KMS-11 (cell line): ENCODE measurements around the gene CPN1.

Experiments
- H2AFZ ChIP-seq: fragments of 200-600 bp; sonication (generic); 2 replicates; pipeline ENCODE4 v1.6.1; 2016; ENCODE audit warnings: antibody characterized with exemption, mixed run types, low read depth
- H3K27ac ChIP-seq: fragments of 200-600 bp; sonication (generic); 2 replicates; pipeline ENCODE4 v1.6.1; 2016; ENCODE audit warnings: mild to moderate bottlenecking, mixed run types
- H3K27me3 ChIP-seq: fragments of 200-600 bp; sonication (generic); 2 replicates; pipeline ENCODE4 v1.6.1; 2017; ENCODE audit warnings: mild to moderate bottlenecking, low read depth, mixed run types, moderate library complexity; ENCODE audit not compliant: insufficient read depth
- H3K36me3 ChIP-seq: fragments of 200-600 bp; sonication (generic); 2 replicates; pipeline ENCODE4 v1.6.1; 2017; ENCODE audit warnings: mild to moderate bottlenecking, mixed run types; ENCODE audit not compliant: insufficient read depth
- H3K4me1 ChIP-seq: fragments of 200-600 bp; sonication (generic); 2 replicates; pipeline ENCODE4 v1.6.1; 2016; ENCODE audit warnings: mild to moderate bottlenecking, low read depth, mixed run types; ENCODE audit not compliant: poor library complexity, severe bottlenecking
- H3K4me2 ChIP-seq: fragments of 200-600 bp; sonication (generic); 2 replicates; pipeline ENCODE4 v1.7.0; 2016; ENCODE audit warnings: mild to moderate bottlenecking, mixed run types
- H3K4me3 ChIP-seq: fragments of 200-600 bp; sonication (generic); IDR thresholded peaks from 2 replicates; pipeline ENCODE4 v1.6.1; 2017; ENCODE audit warnings: low read depth, low read length, mixed read lengths; ENCODE audit not compliant: insufficient read depth
- H3K79me2 ChIP-seq: fragments of 200-600 bp; sonication (generic); 2 replicates; pipeline ENCODE4 v1.6.1; 2016; ENCODE audit warnings: low read depth, mixed run types; ENCODE audit not compliant: insufficient read depth
- H3K9ac ChIP-seq: fragments of 200-600 bp; sonication (generic); 2 replicates; pipeline ENCODE4 v1.6.1; 2016; ENCODE audit warnings: mild to moderate bottlenecking, mixed run types
- H4K20me1 ChIP-seq: fragments of 200-600 bp; sonication (generic); 2 replicates; pipeline ENCODE4 v1.6.1; 2016; ENCODE audit warnings: mild to moderate bottlenecking, mixed run types; ENCODE audit not compliant: insufficient read depth
- TF ChIP-seq, protein P1 (sequence below): fragments of 200-600 bp; sonication (generic); conservative IDR thresholded peaks from 2 replicates; pipeline ENCODE4 v1.6.1; 2017; ENCODE audit warnings: low read depth, mild to moderate bottlenecking, antibody characterized with exemption, low read length, moderate library complexity, mixed read lengths

The CPN1 gene

DNA sequence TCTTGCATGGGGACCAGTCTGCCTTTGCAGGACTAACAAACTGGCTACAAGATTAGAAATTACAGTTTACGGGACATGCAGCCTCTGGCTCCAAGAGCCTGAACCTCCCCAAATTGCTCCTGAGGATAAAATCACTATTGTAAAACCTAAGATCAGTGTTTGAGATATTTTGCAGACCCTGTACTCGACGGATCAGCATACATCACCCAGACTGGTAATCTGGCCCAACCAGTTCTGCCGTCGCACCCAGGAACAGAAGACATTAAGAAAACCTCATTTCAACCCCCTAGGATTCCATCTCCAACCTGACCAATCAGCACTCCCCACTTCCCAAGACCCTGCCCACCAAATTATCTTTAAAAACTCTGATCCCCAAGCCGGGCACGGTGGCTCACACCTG lies 44.8 kb downstream of the CPN1 start:
- no peak overlapping the region for H3K4me2 ChIP-seq
- H2AFZ ChIP-seq = no peak overlapping the region
- H4K20me1 ChIP-seq = no peaks in the 10 kb centered on the region
- H3K4me1 ChIP-seq = peaks cover 7% of the 10 kb centered on the region
- H3K36me3 ChIP-seq = no peaks in the 10 kb centered on the region
- no peak overlapping the region for H3K9ac ChIP-seq
- no peaks in the 10 kb centered on the region for H3K27me3 ChIP-seq
- no peak overlapping the region for H3K4me3 ChIP-seq
- no peak overlapping the region for H3K27ac ChIP-seq
- TF ChIP-seq, protein P1, sequence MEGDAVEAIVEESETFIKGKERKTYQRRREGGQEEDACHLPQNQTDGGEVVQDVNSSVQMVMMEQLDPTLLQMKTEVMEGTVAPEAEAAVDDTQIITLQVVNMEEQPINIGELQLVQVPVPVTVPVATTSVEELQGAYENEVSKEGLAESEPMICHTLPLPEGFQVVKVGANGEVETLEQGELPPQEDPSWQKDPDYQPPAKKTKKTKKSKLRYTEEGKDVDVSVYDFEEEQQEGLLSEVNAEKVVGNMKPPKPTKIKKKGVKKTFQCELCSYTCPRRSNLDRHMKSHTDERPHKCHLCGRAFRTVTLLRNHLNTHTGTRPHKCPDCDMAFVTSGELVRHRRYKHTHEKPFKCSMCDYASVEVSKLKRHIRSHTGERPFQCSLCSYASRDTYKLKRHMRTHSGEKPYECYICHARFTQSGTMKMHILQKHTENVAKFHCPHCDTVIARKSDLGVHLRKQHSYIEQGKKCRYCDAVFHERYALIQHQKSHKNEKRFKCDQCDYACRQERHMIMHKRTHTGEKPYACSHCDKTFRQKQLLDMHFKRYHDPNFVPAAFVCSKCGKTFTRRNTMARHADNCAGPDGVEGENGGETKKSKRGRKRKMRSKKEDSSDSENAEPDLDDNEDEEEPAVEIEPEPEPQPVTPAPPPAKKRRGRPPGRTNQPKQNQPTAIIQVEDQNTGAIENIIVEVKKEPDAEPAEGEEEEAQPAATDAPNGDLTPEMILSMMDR = no peak
- H3K79me2 ChIP-seq = no peaks in the 10 kb centered on the region

DNA sequence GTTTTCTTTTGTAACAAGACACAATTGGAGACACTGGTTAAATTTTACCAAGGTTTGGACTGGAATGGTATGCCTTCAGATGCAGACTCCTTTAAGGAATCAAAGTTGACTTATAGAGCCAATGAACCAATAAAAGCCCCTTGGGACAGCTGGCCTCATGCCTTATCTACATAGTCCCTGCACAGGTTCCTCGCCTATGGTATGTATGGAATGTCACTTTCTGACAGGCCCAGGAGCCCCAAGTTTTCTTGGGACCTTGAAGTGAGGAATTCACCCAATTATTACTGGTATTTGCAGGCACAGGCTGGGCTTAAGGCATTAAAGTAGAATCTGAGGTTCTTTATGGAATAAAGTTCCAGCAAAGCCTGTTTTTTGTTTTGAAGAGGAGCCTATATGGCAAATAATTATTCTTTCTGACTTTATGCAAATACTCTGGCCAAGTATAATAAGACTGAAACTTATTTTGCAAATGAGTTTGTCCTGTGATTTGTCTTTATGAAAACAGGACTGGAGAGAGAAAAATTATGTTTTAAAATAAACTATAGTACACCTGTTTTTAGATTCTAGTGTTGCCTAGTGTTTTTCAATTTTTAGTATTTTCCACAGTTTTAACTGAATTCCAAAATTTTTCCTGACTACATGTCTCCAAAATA lies 47.8 kb downstream of the CPN1 start:
- H3K27ac ChIP-seq = no peak overlapping the region
- H3K36me3 ChIP-seq = no peaks in the 10 kb centered on the region
- no peak overlapping the region for H3K4me3 ChIP-seq
- TF ChIP-seq, protein P1 = no peak
- H3K4me2 ChIP-seq = no peak overlapping the region
- no peak overlapping the region for H2AFZ ChIP-seq
- no peaks in the 10 kb centered on the region for H4K20me1 ChIP-seq
- no peaks in the 10 kb centered on the region for H3K27me3 ChIP-seq
- no peaks in the 10 kb centered on the region for H3K79me2 ChIP-seq
- no peak overlapping the region for H3K9ac ChIP-seq
- H3K4me1 ChIP-seq = no peaks in the 10 kb centered on the region

DNA sequence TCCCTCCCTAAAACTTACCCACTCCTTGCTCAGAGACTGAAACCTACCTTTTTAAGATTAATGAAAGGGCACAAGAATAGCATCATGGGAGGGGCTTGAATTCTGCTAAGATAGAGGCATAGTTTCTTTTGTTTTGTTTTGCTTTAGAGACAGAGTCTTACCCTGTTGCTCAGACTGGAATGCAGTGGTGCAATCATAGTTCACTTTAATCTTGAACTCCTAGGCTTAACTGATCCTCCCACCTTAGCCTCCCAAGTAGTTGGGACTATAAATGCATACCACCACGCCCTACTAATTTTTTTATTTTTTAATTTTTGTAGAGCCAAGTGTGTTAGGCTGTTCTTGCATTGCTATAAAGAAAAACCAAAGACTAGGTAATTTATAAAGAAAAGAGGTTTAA lies 54.3 kb downstream of the CPN1 start:
- TF ChIP-seq, protein P1 = no peak
- no peaks in the 10 kb centered on the region for H3K79me2 ChIP-seq
- H3K9ac ChIP-seq = no peak overlapping the region
- H4K20me1 ChIP-seq = no peaks in the 10 kb centered on the region
- H3K4me3 ChIP-seq = no peak overlapping the region
- H3K27me3 ChIP-seq = no peaks in the 10 kb centered on the region
- H3K4me1 ChIP-seq = no peaks in the 10 kb centered on the region
- H3K27ac ChIP-seq = no peak overlapping the region
- H3K4me2 ChIP-seq = no peak overlapping the region
- H3K36me3 ChIP-seq = no peaks in the 10 kb centered on the region
- H2AFZ ChIP-seq = no peak overlapping the region

DNA sequence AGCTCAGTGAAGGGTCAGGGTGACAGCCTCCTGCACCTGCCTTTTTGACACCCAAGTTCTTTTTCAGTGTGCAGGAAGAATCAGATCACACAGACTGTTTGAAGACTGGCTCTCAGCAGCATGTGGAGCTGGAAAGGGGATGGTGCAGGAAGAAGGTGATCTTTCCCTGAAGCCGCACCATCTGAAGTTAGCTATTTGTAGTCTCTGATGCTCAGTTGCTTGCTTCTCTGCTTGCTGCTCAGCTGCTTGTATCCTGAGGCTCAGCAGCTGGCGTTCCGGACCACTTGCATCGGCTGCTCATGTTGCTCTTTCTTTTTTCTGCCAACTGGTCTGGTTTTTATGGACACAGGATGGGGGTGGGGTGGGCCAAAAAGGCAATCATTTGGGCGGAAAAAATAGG lies 56.1 kb downstream of the CPN1 start:
- H3K9ac ChIP-seq = no peak overlapping the region
- H4K20me1 ChIP-seq = no peaks in the 10 kb centered on the region
- H2AFZ ChIP-seq = no peak overlapping the region
- no peaks in the 10 kb centered on the region for H3K27me3 ChIP-seq
- no peaks in the 10 kb centered on the region for H3K36me3 ChIP-seq
- no peak overlapping the region for H3K27ac ChIP-seq
- H3K4me1 ChIP-seq = peaks cover 13% of the 10 kb centered on the region
- no peak overlapping the region for H3K4me3 ChIP-seq
- TF ChIP-seq, protein P1 = no peak
- no peak overlapping the region for H3K4me2 ChIP-seq
- no peaks in the 10 kb centered on the region for H3K79me2 ChIP-seq
